Activated naive CD8-positive, alpha-beta T cell treated with anti-CD3 and anti-CD28 coated beads, Interleukin-2, amount 50 U/mL, for 24 hours (primary cell): Measurements from ENCODE around the gene IQCE.
"Not testable (repeated sequence)": the region's sequence is repeated elsewhere in the genome, so short reads cannot be mapped to it uniquely, and the experiment has no call there.

Experiments used
- ATAC-seq: fragments of 150-1000 bp; cut with Tn5 transposase; one replicate; pipeline ENCODE4 v1.10.0; 2021
- DNase-seq: peaks from one replicate; pipeline ENCODE4 v3.0.0; 2021
- H3K27ac Mint-ChIP-seq: one replicate; pipeline ENCODE4 v1.8.0; 2021; ENCODE audit warnings: mild to moderate bottlenecking, mixed read lengths
- H3K27me3 Mint-ChIP-seq: one replicate; pipeline ENCODE4 v1.8.0; 2021; ENCODE audit warnings: mixed read lengths
- H3K36me3 Mint-ChIP-seq: one replicate; pipeline ENCODE4 v1.8.0; 2021; ENCODE audit warnings: low read depth, mixed read lengths
- H3K4me1 Mint-ChIP-seq: one replicate; pipeline ENCODE4 v1.8.0; 2021; ENCODE audit warnings: mixed read lengths
- H3K4me3 Mint-ChIP-seq: one replicate; pipeline ENCODE4 v1.8.0; 2021; ENCODE audit warnings: mild to moderate bottlenecking, moderate library complexity, mixed read lengths
- H3K9me3 Mint-ChIP-seq: one replicate; pipeline ENCODE4 v1.8.0; 2021; ENCODE audit warnings: mixed read lengths

The IQCE gene

DNA sequence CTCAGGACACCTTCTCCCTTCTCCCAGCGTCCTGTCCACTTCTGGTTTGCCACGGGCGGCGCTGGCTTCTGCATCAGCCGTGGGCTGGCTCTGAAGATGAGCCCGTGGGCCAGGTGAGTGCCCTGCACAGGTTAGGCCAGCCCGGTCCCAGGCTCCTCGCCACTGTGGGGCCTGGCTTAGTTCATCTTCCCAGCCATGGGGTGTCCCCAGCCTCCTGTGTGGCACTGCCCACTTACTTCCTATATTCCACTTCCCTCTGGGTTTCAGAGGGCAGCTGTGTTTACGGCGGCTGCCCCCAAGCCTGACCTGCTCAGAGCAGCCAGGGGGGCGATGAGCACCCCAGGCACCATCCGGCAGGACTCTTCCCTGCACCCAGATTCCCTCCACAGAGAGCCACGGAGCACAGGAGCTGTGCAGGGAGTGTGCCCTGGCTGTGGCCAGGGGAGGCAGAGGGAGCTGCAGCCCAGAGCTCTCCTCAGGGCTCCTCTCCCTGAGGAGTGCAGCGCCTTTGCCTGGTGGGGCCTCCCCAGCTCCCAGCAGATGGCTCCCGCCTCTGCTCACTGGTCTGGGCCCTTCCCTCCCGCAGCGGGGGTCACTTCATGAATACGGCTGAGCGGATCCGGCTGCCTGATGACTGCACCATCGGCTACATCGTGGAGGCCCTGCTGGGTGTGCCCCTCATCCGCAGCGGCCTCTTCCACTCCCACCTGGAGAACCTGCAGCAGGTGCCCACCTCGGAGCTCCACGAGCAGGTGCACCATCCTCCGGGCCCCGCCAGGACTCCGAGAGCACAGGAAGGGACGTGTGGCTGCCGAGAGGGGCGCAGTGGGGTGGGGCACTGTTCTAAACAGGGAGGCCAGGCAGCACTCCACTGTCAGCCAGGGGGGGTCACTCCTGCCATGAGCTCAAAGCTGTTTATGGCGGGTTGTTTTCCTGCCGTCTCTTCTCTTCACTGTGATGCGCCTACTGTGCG, 32.8 kb upstream of the IQCE start:
- no peak for DNase-seq
- no peak overlapping the region for H3K27ac Mint-ChIP-seq
- H3K36me3 Mint-ChIP-seq: peaks cover 2% of the 10 kb centered on the region
- no peak overlapping the region for H3K4me3 Mint-ChIP-seq
- no peaks in the 10 kb centered on the region for H3K27me3 Mint-ChIP-seq
- no peak for ATAC-seq
- H3K4me1 Mint-ChIP-seq: peaks cover 68% of the 10 kb centered on the region
- H3K9me3 Mint-ChIP-seq: no peaks in the 10 kb centered on the region

DNA sequence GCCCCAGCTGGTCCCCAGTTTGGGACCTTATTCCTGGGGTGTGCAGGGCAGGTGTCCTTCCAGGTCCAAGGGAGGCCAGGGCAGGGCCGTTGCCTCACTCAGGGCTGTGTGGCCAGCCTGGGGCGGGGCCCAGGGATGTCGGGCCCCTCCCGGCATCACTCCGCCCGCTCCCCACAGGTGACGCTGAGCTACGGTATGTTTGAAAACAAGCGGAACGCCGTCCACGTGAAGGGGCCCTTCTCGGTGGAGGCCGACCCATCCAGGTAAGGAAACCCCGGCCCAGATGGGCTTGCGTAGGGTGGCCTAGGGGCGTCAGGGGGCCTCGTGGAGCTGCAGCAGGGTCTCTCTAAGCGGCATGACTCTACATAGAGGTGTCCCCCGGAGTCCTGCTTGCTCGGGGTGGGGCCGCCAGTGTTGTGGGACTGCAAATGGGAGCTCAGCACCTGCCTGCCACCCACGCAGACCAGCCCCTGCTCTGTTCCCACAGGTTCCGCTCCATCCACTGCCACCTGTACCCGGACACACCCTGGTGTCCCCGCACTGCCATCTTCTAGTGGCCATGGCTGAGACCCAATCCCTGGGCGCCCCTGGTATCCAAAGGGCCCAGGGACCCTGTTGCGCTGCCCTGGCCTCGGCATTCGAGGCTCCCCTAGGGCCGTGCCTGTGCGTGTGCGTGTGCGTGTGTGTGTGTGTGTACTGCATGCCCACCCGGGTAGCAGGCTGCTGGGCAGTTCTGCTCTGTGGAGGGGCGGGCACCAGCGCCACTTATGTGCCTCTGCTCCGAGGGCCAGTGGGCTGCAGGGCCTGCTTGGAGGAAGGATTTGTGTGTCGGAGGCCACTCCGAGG, 31.9 kb upstream of the IQCE start:
- Mint-ChIP-seq H3K27me3 (no peaks in the 10 kb centered on the region), H3K36me3 (peaks cover under 1% of the 10 kb centered on the region), H3K4me3 (no peak overlapping the region), H3K9me3 (no peaks in the 10 kb centered on the region), H3K4me1 (peaks cover 68% of the 10 kb centered on the region), H3K27ac (no peak overlapping the region)
- no peak for DNase-seq
- no peak for ATAC-seq

DNA sequence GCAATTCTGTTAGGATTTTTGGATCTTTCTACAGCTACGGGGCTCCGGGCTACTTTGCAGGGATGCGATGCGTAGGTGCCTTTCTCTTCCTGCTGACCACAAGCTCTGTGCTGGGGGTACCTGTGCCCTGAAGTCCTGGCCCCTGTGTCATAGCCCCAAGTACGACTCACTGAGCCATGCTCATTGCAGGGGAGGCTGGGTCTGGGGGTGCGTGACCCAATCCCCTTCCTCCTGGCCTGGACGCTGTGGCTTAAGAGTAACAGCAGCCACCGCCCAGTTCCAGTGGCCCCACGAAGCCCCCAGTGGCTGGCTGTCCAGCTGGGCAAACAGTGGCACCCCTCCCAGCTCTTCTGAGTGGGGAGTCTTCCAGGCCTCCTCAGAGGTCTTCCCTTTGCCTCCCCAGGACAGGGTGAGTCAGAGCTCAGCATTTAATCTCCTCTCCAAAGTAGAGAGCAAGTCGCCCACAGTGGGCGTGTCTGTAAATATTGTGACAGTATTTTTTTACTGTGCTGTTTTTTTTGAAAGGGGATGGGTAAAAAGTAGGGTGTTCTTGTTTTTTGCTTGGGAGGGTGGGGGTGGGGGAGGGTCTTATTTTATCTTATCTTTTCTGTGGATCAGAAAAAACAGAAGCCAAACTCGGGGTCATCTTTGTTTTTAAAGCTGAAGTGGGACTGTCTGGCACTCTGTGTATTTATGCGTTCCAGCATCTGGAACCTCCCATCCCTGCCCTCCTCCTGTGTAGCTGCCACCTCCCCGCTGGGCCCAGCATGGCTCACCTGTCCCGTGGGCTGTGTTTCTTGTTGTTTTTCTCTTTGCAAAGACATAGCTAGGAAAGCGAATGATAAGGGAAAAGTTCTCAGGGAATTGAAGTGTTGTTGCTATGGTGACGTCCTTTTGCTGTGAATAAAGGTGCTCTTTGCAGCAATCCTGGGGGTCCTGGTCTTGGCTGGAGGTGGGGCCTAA, 31.0 kb upstream of the IQCE start:
- H3K9me3 Mint-ChIP-seq: no peaks in the 10 kb centered on the region
- peak overlapping the region; percentile 49 for H3K4me3 Mint-ChIP-seq
- H3K4me1 Mint-ChIP-seq: peaks cover 63% of the 10 kb centered on the region
- peak overlapping the region; percentile 68 for H3K27ac Mint-ChIP-seq
- DNase-seq: peak; percentile 61
- H3K27me3 Mint-ChIP-seq: no peaks in the 10 kb centered on the region
- no peak for ATAC-seq
- no peaks in the 10 kb centered on the region for H3K36me3 Mint-ChIP-seq

DNA sequence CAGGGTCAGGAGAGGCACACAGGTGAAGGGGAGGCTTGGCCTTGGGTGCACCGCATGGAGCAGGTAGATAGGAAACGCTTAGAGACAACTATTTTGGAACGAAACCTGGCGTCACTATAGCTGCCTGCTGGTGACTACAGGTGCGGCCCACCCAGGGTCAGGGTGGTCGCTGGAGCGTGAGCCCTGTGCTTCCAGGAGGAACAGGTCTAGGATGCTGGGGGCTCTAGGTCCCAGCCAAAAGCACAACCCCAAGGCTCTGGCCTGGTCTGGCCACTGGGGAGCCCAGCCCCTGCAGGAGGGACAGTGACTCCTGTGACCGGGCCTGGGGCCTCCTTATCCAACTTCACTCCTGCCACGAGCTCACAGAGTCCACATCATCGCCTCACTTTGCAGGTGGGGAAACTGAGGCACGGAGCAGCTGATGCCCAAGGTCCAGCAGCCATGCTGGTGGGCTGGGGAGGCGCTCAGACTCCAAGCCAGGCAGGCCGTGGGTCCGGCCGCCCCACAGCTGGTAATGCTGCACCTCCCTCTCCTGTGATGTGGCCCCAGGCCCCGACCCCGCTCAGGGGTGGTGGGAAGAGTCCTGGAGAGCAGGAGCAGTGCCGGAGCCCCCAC, 30.2 kb upstream of the IQCE start:
- H3K4me3 Mint-ChIP-seq: peak overlapping the region; percentile 49
- H3K36me3 Mint-ChIP-seq: no peaks in the 10 kb centered on the region
- H3K27ac Mint-ChIP-seq: peak overlapping the region; percentile 39
- ATAC-seq (no peak), DNase-seq (no peak)
- peaks cover 57% of the 10 kb centered on the region for H3K4me1 Mint-ChIP-seq
- no peaks in the 10 kb centered on the region for H3K27me3 Mint-ChIP-seq
- H3K9me3 Mint-ChIP-seq: no peaks in the 10 kb centered on the region

DNA sequence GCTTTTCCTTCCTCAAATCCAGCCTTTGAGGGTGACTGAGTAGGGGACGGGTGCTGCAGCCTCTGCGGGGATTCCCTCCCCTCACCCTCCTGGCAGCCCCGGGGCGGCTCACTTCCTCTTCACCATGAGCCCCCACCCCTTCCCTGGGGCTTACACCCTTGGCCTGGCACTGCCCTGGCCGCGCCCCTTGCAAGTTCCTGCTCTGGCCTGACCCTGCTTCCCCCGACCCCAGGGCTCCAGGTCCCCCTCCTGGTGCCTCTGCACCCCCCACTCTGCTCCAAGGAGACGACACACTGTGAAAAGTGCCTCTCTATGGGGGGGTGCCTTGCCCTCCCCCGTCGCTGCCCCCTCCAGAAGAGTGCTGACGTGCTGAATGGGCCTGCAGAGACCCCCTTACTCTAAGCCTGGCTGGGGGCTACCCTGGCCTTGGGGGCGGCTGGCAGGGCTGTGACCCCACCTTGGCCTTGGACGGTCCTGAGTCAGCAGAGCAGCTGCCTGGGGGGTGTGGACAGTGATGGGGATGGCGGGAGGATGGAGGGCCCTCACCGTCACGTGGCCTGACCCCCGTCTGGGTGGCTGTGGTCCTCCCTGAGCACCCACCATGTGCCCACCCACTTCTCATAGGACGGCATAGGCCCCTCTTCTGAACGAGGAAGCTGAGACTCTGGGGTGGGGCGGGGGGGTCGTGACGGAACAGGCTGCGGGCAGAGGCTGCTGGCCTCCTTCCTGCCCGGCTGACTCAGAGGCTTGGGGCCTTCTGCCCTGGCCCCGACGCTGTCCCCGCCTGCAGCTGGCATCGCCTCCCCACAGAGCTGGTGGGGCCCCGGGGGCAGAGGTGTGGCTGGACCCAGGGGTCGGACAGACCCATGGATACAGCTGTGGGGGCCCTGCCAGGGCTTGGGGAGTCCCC, 29.4 kb upstream of the IQCE start:
- Mint-ChIP-seq H3K9me3 (no peaks in the 10 kb centered on the region), H3K4me3 (peak overlapping the region; percentile 65), H3K36me3 (no peaks in the 10 kb centered on the region), H3K27ac (peak overlapping the region; percentile 93), H3K27me3 (no peaks in the 10 kb centered on the region), H3K4me1 (peaks cover 54% of the 10 kb centered on the region)
- ATAC-seq (peak; percentile 62), DNase-seq (peak; percentile 70)

DNA sequence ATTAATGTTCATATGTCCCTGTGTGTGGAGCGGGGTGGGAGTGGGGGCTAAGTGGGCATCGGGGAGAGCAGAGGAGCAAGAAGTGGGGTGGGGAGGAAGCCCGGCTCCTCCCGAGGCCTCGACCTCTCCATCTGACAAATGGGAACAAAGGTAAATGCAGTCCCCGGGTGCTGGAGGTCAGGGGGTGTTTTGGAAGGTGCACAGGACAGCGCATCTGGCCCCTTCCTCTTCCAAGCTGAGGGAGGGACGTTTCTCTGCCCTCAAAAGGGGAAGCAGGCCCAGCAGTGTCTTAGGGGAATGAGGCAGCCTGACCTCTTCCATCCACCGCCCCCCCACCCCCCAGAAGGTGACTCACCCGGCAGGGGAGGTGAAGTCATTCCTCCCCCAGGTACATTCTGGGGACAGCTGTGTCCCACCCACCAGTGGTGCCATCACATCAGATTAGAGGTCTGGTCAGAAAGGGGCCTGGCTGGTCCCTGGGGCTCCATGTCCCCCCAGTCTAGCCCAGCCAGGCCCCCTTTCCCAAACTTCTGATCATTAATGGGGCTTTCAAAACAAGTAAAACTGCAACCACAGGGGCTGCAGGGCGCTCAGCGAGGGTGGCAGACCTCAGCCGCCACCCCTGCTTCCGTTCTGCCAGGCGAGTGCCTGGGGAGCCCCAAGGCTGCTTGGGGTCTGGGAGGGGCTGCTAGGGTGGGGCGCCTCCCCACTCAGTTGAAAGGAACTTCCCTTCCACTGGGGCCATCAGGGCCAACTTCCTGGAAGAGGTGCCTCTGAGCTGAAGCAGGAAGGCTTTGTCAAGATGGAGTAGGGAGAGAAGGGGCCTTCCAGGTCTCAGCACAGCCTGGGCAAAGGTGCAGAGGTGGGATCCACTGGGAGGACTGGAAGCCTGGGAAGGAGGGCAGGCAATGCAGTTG, 28.4 kb upstream of the IQCE start:
- H3K4me3 Mint-ChIP-seq: peak overlapping the region; percentile 65
- H3K4me1 Mint-ChIP-seq: peaks cover 54% of the 10 kb centered on the region
- ATAC-seq: peak; percentile 68
- no peaks in the 10 kb centered on the region for H3K27me3 Mint-ChIP-seq
- no peaks in the 10 kb centered on the region for H3K9me3 Mint-ChIP-seq
- H3K36me3 Mint-ChIP-seq: no peaks in the 10 kb centered on the region
- peak overlapping the region; percentile 93 for H3K27ac Mint-ChIP-seq
- DNase-seq: peak; percentile 81

DNA sequence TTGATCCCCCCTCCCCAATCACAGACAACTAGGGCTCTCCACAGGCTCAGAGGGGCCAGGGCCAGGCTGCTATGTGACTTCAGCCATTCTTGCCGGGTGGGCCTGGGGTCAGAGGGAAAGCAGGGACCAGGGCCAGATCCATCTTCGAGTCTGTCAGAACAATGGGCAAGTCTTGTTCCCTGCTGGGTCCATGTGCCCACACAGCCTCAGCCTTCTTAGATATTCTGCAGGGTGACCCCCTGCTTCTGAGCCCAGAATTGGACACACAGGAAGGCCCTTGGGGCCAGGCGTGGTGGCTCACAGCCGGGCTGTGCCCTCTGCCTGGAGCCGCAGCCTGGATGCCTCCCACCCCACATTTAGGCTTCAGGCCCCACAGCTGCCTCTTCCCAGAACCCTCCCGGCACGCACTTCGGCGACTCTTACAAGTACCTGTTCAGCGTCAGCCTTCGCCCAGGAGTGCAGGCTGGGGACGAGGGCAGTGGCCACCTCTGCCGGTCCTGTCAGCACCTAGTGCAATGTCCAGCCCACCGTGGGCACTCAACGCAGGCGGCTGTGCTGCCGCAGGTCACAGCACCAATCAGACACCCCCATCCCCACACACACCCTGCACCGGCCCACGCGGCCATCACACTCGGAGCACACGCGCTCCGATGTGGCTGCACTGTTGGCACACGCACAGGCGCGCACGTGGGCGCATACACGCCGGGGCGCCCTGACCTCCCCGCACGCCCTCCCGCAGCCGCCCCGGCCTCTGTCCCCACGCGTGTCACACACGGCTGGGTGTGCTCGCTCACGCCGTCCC, 27.6 kb upstream of the IQCE start:
- not testable (repeated sequence) for H3K27me3 Mint-ChIP-seq, DNase-seq, H3K9me3 Mint-ChIP-seq, ATAC-seq, H3K36me3 Mint-ChIP-seq
- Mint-ChIP-seq H3K4me3 (peak overlapping the region; percentile 65), H3K27ac (peak overlapping the region; percentile 93), H3K4me1 (peaks cover 49% of the 10 kb centered on the region)

DNA sequence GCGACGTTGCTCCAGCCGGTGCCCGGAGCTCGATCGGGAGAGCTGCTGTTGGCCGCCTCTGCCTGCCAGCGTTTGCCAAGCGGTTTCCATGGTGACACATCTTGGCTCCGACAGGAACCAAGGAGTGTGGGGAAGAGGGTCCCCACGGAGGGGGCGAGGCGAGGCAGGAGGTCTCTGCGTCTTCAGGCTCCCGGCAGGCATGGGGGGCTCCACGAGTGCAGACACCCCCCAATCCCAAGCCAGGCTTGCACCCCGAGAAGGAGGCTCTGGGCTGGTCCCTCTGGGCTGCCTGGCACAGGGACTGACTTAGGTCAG, 27.0 kb upstream of the IQCE start:
- H3K27me3 Mint-ChIP-seq, H3K4me3 Mint-ChIP-seq, H3K36me3 Mint-ChIP-seq, H3K27ac Mint-ChIP-seq, H3K9me3 Mint-ChIP-seq, ATAC-seq, DNase-seq: not testable (repeated sequence)
- H3K4me1 Mint-ChIP-seq: peaks cover 47% of the 10 kb centered on the region

DNA sequence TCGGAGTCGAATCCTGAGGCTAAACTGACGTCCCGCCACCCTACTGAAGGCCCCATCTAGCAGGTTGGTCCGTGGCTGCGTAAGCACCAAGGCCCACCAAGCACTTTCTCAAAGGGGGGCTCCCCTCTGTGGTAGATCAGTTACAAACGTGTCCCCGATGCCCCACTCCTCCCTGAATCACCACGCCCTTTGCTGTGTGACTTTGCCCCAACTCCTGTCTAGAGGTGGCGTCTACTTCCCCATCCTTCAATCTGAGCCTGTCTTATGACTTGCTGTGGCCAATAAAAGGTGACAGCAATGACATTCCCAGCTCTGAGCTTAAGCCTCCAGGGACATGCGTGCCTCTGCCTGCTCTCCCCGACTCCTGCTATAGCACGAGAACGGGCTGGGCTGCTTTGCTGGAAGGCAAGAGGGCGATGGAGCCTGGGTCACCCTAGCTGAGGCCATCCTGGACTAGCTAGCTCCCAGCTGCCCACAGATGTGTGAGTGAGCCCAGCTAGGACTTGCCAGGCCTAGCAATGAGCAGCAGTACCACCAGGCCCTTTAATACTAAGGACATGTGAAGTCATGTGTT, 26.5 kb upstream of the IQCE start:
- ATAC-seq: not testable (repeated sequence)

DNA sequence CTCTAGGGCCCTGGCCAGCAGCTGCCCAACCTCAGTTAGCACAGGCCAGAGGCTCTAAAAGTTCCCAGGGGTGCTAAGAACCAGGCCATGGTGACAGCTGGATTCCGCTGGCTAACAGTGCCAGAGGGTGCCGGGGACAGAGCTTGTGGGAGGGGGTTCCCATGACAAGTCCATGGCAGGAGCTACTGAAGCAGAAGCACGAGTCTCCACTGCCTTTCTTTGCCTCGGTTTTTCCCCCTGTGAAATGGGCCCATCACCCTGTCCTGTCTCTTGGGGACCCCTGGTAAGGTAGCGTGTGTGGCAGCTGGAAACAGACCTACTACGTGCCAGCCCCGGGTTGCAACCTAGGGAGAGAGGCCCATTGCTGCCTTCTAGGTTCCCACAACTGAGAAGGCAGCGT, 26.0 kb upstream of the IQCE start:
- peaks cover 37% of the 10 kb centered on the region for H3K4me1 Mint-ChIP-seq

More for the DNA sequence above, 26.5 kb upstream of the IQCE start:
- H3K36me3 Mint-ChIP-seq, H3K9me3 Mint-ChIP-seq, DNase-seq, H3K27me3 Mint-ChIP-seq, H3K4me3 Mint-ChIP-seq: not testable (repeated sequence)
- Mint-ChIP-seq H3K27ac (peak overlapping the region; percentile 42), H3K4me1 (peaks cover 43% of the 10 kb centered on the region)

DNA sequence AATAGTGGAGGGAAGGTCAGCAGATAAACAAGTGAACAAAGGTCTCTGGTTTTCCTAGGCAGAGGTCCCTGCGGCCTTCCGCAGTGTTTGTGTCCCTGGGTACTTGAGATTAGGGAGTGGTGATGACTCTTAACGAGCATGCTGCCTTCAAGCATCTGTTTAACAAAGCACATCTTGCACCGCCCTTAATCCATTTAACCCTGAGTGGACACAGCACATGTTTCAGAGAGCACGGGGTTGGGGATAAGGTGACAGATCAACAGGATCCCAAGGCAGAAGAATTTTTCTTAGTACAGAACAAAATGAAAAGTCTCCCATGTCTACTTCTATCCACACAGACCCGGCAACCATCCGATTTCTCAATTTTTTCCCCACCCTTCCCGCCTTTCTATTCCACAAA, 25.2 kb upstream of the IQCE start:
- H3K27ac Mint-ChIP-seq, DNase-seq, H3K4me3 Mint-ChIP-seq, H3K9me3 Mint-ChIP-seq, ATAC-seq, H3K27me3 Mint-ChIP-seq, H3K36me3 Mint-ChIP-seq: not testable (repeated sequence)
- peaks cover 30% of the 10 kb centered on the region for H3K4me1 Mint-ChIP-seq

More for the DNA sequence above, 26.0 kb upstream of the IQCE start:
- not testable (repeated sequence) for H3K36me3 Mint-ChIP-seq, H3K9me3 Mint-ChIP-seq, H3K27ac Mint-ChIP-seq, ATAC-seq, H3K4me3 Mint-ChIP-seq, H3K27me3 Mint-ChIP-seq, DNase-seq
